Measurements from ENCODE around the gene AFMID.

Gene AFMID

GRCh38 chr17:78235885-78236284, 48.7 kb downstream of the AFMID start:
- POLR2A ChIA-PET = no interaction called here
- no peak for TF ChIP-seq FOXK2 (IDR thresholded peaks at IDR 0.05)
- TF ChIP-seq L3MBTL2 (conservative IDR thresholded peaks at IDR 0.05) = no peak
- no peak for TF ChIP-seq ZNF384 (IDR thresholded peaks at IDR 0.05)
- TF ChIP-seq HDGF (IDR thresholded peaks at IDR 0.05; ENCODE audit: borderline replicate concordance) = no peak
- TF ChIP-seq CTBP1 (IDR thresholded peaks at IDR 0.05; ENCODE audit: borderline replicate concordance) = no peak
- no peak for TF ChIP-seq BHLHE40 (IDR thresholded peaks at IDR 0.05; ENCODE audit: borderline replicate concordance)
- CTCF ChIA-PET = no interaction called here
- no peak for DNase-seq (ENCODE audit: extremely low spot score)

- CTCF ChIA-PET = no interaction called here
- no peak for DNase-seq (ENCODE audit: extremely low spot score)
- POLR2A ChIA-PET = interaction anchor here (1.6 kb wide), 1 partner anchor 10 kb away, joined by 9 read pairs; no protein-coding TSS in a partner anchor
- TF ChIP-seq FOXM1 (IDR thresholded peaks at IDR 0.05; ENCODE audit: borderline replicate concordance) (no peak), FOXK2 (IDR thresholded peaks at IDR 0.05) (no peak), LEF1 (IDR thresholded peaks at IDR 0.05; ENCODE audit: borderline replicate concordance) (no peak), NFRKB (IDR thresholded peaks at IDR 0.05) (no peak), PKNOX1 (IDR thresholded peaks at IDR 0.05) (no peak), ELF4 (IDR thresholded peaks at IDR 0.05) (no peak), CTBP1 (IDR thresholded peaks at IDR 0.05; ENCODE audit: borderline replicate concordance) (no peak), TARDBP (IDR thresholded peaks at IDR 0.05) (no peak), L3MBTL2 (conservative IDR thresholded peaks at IDR 0.05) (no peak), BHLHE40 (IDR thresholded peaks at IDR 0.05; ENCODE audit: borderline replicate concordance) (no peak), SUZ12 (IDR thresholded peaks at IDR 0.05) (no peak), FOXA1 (IDR thresholded peaks at IDR 0.05) (no peak), ARNT (IDR thresholded peaks at IDR 0.05) (no peak), HDGF (IDR thresholded peaks at IDR 0.05; ENCODE audit: borderline replicate concordance) (no peak), ZNF384 (IDR thresholded peaks at IDR 0.05) (no peak), SP1 (IDR thresholded peaks at IDR 0.05) (no peak)
Measured at GRCh38 chr17:78236362-78237127, 49.4 kb downstream of the AFMID start.

GRCh38 chr17:78237401-78238012, 50.3 kb downstream of the AFMID start:
- TF ChIP-seq SUZ12 (IDR thresholded peaks at IDR 0.05) (no peak), HDGF (IDR thresholded peaks at IDR 0.05; ENCODE audit: borderline replicate concordance) (no peak), LEF1 (IDR thresholded peaks at IDR 0.05; ENCODE audit: borderline replicate concordance) (no peak), BHLHE40 (IDR thresholded peaks at IDR 0.05; ENCODE audit: borderline replicate concordance) (no peak), ARNT (IDR thresholded peaks at IDR 0.05) (no peak), ZNF384 (IDR thresholded peaks at IDR 0.05) (no peak), ELF4 (IDR thresholded peaks at IDR 0.05) (no peak), CTBP1 (IDR thresholded peaks at IDR 0.05; ENCODE audit: borderline replicate concordance) (no peak), NFRKB (IDR thresholded peaks at IDR 0.05) (no peak), L3MBTL2 (conservative IDR thresholded peaks at IDR 0.05) (no peak), PKNOX1 (IDR thresholded peaks at IDR 0.05) (no peak), FOXA1 (IDR thresholded peaks at IDR 0.05) (no peak), FOXK2 (IDR thresholded peaks at IDR 0.05) (no peak), SP1 (IDR thresholded peaks at IDR 0.05) (no peak)
- CTCF ChIA-PET = interaction anchor here (2.0 kb wide), 1 partner anchor 13 kb away, joined by 10 read pairs; no protein-coding TSS in a partner anchor
- POLR2A ChIA-PET = interaction anchor here (1.3 to 1.8 kb wide), 3 partner anchors 11 to 17 kb away, joined by 4 to 9 read pairs (median 7); no protein-coding TSS in a partner anchor
- no peak for DNase-seq (ENCODE audit: extremely low spot score)

GRCh38 chr17:78238823-78239488, 51.8 kb downstream of the AFMID start:
- ChIA-PET POLR2A (interaction anchor here (1.3 to 1.8 kb wide), 2 partner anchors 10 to 15 kb away, joined by 4 to 7 read pairs; no protein-coding TSS in a partner anchor), CTCF (interaction anchor here (1.0 to 2.0 kb wide), 2 partner anchors 10 to 12 kb away, joined by 3 to 10 read pairs; no protein-coding TSS in a partner anchor)
- no peak for TF ChIP-seq SUZ12 (IDR thresholded peaks at IDR 0.05)
- no peak for DNase-seq (ENCODE audit: extremely low spot score)

- CTCF ChIA-PET = no interaction called here
- no peak for TF ChIP-seq SUZ12 (IDR thresholded peaks at IDR 0.05)
- TF ChIP-seq ELF4 (IDR thresholded peaks at IDR 0.05) = no peak
- no peak for TF ChIP-seq SP1 (IDR thresholded peaks at IDR 0.05)
Measured at GRCh38 chr17:78239489-78239931, 52.3 kb downstream of the AFMID start.

GRCh38 chr17:78240012-78240655, 53.0 kb downstream of the AFMID start:
- CTCF ChIA-PET = interaction anchor here (0.6 kb wide), 1 partner anchor 192 kb away, joined by 4 read pairs; no protein-coding TSS in a partner anchor
- POLR2A ChIA-PET = interaction anchor here (1.3 kb wide), 1 partner anchor 11 kb away, joined by 5 read pairs; no protein-coding TSS in a partner anchor
- TF ChIP-seq TARDBP (IDR thresholded peaks at IDR 0.05) (no peak), FOXM1 (IDR thresholded peaks at IDR 0.05; ENCODE audit: borderline replicate concordance) (no peak), ZNF384 (IDR thresholded peaks at IDR 0.05) (no peak), FOXK2 (IDR thresholded peaks at IDR 0.05) (no peak), SUZ12 (IDR thresholded peaks at IDR 0.05) (no peak), HDGF (IDR thresholded peaks at IDR 0.05; ENCODE audit: borderline replicate concordance) (no peak), SP1 (IDR thresholded peaks at IDR 0.05) (no peak), FOXA1 (IDR thresholded peaks at IDR 0.05) (no peak), PKNOX1 (IDR thresholded peaks at IDR 0.05) (no peak), LEF1 (IDR thresholded peaks at IDR 0.05; ENCODE audit: borderline replicate concordance) (no peak), ARNT (IDR thresholded peaks at IDR 0.05) (no peak), CTBP1 (IDR thresholded peaks at IDR 0.05; ENCODE audit: borderline replicate concordance) (no peak)
- DNase-seq (ENCODE audit: extremely low spot score) = no peak

More at GRCh38 chr17:78239489-78239931, 52.3 kb downstream of the AFMID start:
- no peak for DNase-seq (ENCODE audit: extremely low spot score)
- POLR2A ChIA-PET = interaction anchor here (1.8 kb wide), 1 partner anchor 9 kb away, joined by 7 read pairs; no protein-coding TSS in a partner anchor
